ENCODE results near the gene EML1.

The EML1 gene

DNA sequence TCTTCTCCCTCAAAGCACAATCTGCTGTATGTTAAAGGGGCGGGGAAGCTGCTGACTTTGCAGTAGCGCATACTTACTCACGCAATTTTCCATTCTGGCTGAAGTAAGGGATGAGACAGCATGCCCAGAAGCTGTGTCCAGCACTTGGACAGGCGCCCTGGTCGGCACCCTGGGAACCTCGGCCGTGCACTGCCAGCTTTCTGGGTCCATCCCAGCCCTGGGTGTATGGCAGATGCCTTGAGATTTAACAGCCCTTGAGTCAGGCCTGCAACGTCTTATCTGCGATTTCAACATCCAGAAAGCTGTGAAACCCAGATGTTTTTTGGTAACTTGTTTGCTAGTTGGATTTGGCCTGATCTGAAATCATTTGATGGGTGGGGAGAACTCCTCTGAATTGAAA, 16.1 kb downstream of the EML1 start:
- DNase-seq (ENCODE audit: low spot score), result no peak
- TF ChIP-seq CTCF (IDR thresholded peaks at IDR 0.05; ENCODE audit: extremely low read depth, missing control alignments), result no peak

DNA sequence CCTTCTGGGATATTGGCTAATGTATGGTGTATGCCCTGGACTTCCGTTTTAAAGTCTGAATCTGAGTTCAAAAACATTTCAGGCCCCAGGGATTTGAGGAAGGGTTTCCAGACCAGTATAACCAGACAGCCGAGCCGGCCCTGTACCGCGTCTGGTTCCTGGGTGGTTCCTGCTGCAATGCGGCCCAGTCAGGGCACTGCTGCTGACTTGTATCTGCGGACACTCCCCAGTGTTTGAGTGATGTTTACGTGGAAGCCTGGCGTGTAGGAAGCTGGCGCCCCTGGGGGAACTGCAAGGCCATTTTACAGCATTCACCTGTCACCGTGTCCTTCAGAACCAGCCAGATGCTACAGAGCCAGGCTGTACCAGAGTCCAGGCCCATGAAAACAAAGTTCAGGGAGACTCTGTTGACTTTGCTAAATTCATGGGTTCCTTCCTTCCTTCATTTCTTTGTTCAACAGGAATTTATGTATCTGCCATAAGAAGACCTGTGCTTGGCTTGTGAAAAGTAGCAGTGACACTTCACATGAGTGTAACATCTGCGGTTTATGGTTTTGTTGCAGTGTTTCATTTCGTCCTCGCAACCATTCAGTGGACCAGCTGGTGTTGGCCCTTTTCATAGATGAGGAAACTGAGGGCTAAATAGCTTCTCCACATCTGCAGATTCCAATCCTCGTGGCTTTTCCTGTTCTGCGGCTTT, 16.8 kb downstream of the EML1 start:
- no peak for TF ChIP-seq CTCF (IDR thresholded peaks at IDR 0.05; ENCODE audit: extremely low read depth, missing control alignments)
- no peak for DNase-seq (ENCODE audit: low spot score)

- DNase-seq (ENCODE audit: low spot score), result no peak
- no peak for TF ChIP-seq CTCF (IDR thresholded peaks at IDR 0.05; ENCODE audit: extremely low read depth, missing control alignments)
Measured at GRCh38 chr14:99810559-99810874, 17.3 kb downstream of the EML1 start.

DNA sequence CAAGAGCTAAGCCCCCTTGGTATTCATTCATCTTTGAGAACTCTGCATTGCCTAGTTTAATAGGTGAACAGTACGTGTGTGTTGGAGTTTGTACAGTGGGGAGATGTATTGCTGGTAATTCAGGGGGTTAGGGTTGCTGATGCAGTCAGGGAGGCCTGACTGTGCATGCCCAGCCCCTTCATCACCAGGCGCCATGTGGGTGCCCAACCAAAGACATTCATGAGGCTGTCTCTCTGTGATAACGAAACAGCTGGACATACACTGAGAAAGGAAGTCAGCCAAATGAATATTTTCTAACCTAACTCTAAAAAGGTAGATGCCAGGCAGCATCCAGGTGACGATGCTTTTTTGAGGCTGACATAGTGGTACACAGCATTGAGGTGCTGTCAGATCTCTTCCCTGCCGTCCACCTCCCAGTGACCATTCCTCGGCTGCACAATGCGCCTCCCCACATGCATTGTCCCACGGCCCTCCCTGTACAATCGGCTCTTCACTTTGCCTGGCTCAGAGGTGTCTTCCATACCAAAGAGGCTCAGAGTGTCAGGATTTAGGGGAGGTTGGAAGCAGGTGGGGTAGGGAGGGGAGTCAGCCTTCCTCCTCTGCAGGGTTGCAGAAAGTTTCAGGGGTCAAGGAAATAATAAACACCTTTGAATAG, 19.0 kb downstream of the EML1 start:
- TF ChIP-seq CTCF (IDR thresholded peaks at IDR 0.05; ENCODE audit: extremely low read depth, missing control alignments), result no peak
- no peak for DNase-seq (ENCODE audit: low spot score)

DNA sequence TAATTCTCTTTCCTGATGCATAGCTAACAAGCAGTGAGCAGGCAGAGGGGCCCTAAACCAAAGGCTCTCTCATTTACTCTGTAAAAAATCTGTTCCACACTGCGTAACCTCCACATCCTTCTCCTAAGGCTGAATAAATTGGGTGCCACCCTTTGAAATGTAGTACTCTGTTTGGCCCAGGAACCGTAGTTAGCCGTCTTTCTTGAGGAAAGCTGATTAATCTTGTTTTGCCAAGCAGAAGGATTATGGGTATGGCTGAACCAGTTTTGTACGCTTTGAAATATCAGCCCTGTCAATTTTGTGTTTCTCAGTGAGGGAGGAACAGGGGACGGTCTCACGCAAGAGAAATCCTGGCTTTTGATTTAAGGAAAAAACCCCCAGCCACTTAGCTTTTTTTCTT, 19.7 kb downstream of the EML1 start:
- no peak for TF ChIP-seq CTCF (IDR thresholded peaks at IDR 0.05; ENCODE audit: extremely low read depth, missing control alignments)
- no peak for DNase-seq (ENCODE audit: low spot score)

DNA sequence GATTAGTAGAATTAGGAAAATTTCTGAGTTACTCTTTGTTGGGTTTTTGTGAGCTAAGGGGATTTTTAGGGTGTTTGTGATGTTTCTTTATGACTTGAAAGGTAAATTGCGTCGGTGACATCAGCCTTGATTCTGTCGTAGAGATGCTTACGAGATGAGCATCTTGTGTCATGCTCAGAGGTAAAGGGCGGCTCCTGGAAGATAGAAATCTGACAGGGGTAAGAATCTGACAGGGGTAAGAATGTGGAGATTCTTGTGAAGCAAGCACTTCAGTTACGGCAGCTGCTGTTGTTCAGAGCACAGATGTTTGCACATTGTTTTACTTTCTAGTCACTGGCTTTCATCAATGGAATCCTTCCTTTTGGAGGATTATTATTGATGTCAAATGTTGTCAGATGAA, 22.5 kb downstream of the EML1 start:
- TF ChIP-seq CTCF (IDR thresholded peaks at IDR 0.05; ENCODE audit: extremely low read depth, missing control alignments), result no peak
- no peak for DNase-seq (ENCODE audit: low spot score)

- no peak for TF ChIP-seq CTCF (IDR thresholded peaks at IDR 0.05; ENCODE audit: extremely low read depth, missing control alignments)
Measured at GRCh38 chr14:99816217-99816616, 23.0 kb downstream of the EML1 start.

More at GRCh38 chr14:99816217-99816616, 23.0 kb downstream of the EML1 start:
- no peak for DNase-seq (ENCODE audit: low spot score)

All from GM20000 (cell line).